ENCODE data around the gene BRAF. TPM values are rescaled to one million over a fixed set of nuclear protein-coding genes. Genes with fewer than 3 reads are reported as not detected.

Gene BRAF
- total and polyA plus RNA-seq, 2 of the 8 experiments (the other 6 are each of a cell fraction or from before 2014, with no cell fraction given), result 11.4 to 32.6 TPM

DNA sequence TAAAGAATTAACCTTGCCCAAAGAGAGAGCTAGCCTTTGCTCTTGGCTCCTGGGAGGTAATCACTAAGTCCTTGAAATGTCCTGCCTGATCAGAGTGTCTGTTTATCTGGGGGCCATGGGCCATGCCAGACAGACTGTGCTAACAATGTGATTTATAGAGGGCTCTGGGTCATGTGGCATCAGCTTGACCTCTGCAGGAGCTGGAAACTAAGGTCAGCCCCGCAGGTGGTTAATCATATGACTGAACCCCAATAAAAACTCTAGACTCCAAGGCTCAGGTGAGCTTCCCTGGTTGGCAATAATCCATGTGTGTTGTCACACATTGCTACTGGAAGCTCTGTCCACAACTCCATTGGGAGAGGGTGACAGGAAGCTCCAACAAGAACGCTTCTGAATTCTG lies 180.7 kb downstream of the BRAF start:
- Histone ChIP-seq H3K36me3 (ENCODE audit: control insufficient read depth in 2 of 4, insufficient read depth in 4 of 4, low read length in 3 of 4) (peaks cover 0 to 7% (median 1%) of the 10 kb centered on the region in 4 experiments; a peak in 3 of 8 replicates), H4K91ac (replicated peaks; ENCODE audit: insufficient read length, low read length) (no peak overlapping the region), H2AK5ac (ENCODE audit: low read depth, low read length) (no peak overlapping the region), H4K20me1 (replicated peaks in 1 of 2; ENCODE audit: control insufficient read depth in 1 of 2, insufficient read depth in 2 of 2, low read length in 2 of 2) (no peaks in the 10 kb centered on the region), H3K9ac (replicated peaks in 1 of 4; ENCODE audit: extremely low read depth in 1 of 4, low read depth in 3 of 4, low read length in 3 of 4) (no peak overlapping the region), H3K23me2 (ENCODE audit: low read depth, low read length) (no peaks in the 10 kb centered on the region), H3K79me2 (ENCODE audit: control insufficient read depth in 1 of 2, insufficient read depth in 2 of 2, low read length in 2 of 2) (no peaks in the 10 kb centered on the region), H2BK20ac (ENCODE audit: low read length) (no peak overlapping the region), H2AFZ (ENCODE audit: low read length) (no peak overlapping the region), H3K4ac (replicated peaks; ENCODE audit: insufficient read length, low read depth, low read length) (no peak overlapping the region), H3K56ac (replicated peaks; ENCODE audit: insufficient read length, low read depth, low read length) (no peak overlapping the region), H3K23ac (ENCODE audit: insufficient read length) (no peak overlapping the region), H3K4me2 (ENCODE audit: insufficient read depth in 1 of 2, low read depth in 2 of 2, low read length in 2 of 2) (no peak overlapping the region), H3K27ac (ENCODE audit: low read depth, low read length) (no peak overlapping the region), H2BK12ac (ENCODE audit: low read depth, low read length) (no peak overlapping the region), H2BK120ac (replicated peaks; ENCODE audit: low read depth, low read length) (no peak overlapping the region), H2BK15ac (ENCODE audit: low read length) (no peak overlapping the region), H3K79me1 (ENCODE audit: low read depth, low read length) (no peaks in the 10 kb centered on the region), H3K14ac (ENCODE audit: insufficient read length) (no peak overlapping the region), H3K9me3 (ENCODE audit: insufficient read depth in 2 of 2, low read depth in 1 of 2, low read length in 1 of 2) (no peaks in the 10 kb centered on the region), H3K4me1 (replicated peaks in 1 of 4; ENCODE audit: control insufficient read depth in 3 of 4, insufficient read depth in 4 of 4, low read length in 3 of 4) (no peaks in the 10 kb centered on the region), H4K5ac (ENCODE audit: insufficient read length, low read depth, low read length) (no peak overlapping the region), H4K8ac (ENCODE audit: extremely low read depth, insufficient read depth, low read length) (no peak overlapping the region), H3K27me3 (replicated peaks in 1 of 4; ENCODE audit: control insufficient read depth in 3 of 4, extremely low read depth in 1 of 4, insufficient read depth in 3 of 4, low read length in 3 of 4) (no peaks in the 10 kb centered on the region), H3K4me3 (ENCODE audit: extremely low read depth in 1 of 4, insufficient read depth in 2 of 4, low read depth in 3 of 4, low read length in 4 of 4) (no peak overlapping the region), H2BK5ac (ENCODE audit: low read depth, low read length) (no peak overlapping the region), H3K18ac (ENCODE audit: extremely low read depth, low read length) (no peak overlapping the region)
- CTCF ChIA-PET (ENCODE audit: partially characterized antibody), result interaction anchor here (0.5 to 1.6 kb wide), 5 partner anchors 18 to 1568 kb away, joined by 3 to 4 read pairs (median 3); no protein-coding TSS in a partner anchor
- POLR2A ChIA-PET (ENCODE audit: partially characterized antibody), result interaction anchor here (0.7 kb wide), 1 partner anchor 52 kb away, joined by 3 read pairs; no protein-coding TSS in a partner anchor
- DNase-seq (ENCODE audit: low read depth in 1 of 2, low spot score in 2 of 2) (no peak), FAIRE-seq (no peak)
- WGBS, 2 experiments (ENCODE audit: extremely low coverage in 1 of 2, insufficient coverage in 1 of 2, insufficient read length in 1 of 2, insufficient replicate concordance in 2 of 2, low coverage in 1 of 2, low lambda C conversion rate in 2 of 2, missing lambda C conversion rate in 1 of 2), result 90% methylated on average over 2 of the region's 2 CpGs; no CpG with 5 or more reads in 1 of the 2 experiments
- TF ChIP-seq GTF2F1 (IDR thresholded peaks at IDR 0.05; ENCODE audit: borderline replicate concordance, low read depth, low read length) (no peak), POLR2A (IDR thresholded peaks at IDR 0.05; ENCODE audit: control extremely low read depth in 1 of 2, low read depth in 2 of 2, low read length in 2 of 2) (no peak), ATF3 (IDR thresholded peaks at IDR 0.05; ENCODE audit: insufficient read depth, low read depth, low read length) (no peak), KDM4A (IDR thresholded peaks at IDR 0.05; ENCODE audit: low read depth, low read length, severe bottlenecking) (no peak), BRCA1 (IDR thresholded peaks at IDR 0.05; ENCODE audit: low read depth, low read length) (no peak), CBX8 (IDR thresholded peaks at IDR 0.05; ENCODE audit: borderline replicate concordance, low read depth, low read length) (no peak), EGR1 (IDR thresholded peaks at IDR 0.05; ENCODE audit: borderline replicate concordance, low read depth, low read length) (no peak), TAF1 (IDR thresholded peaks at IDR 0.05; ENCODE audit: low read depth, low read length) (no peak), CEBPB (IDR thresholded peaks at IDR 0.05; ENCODE audit: low read depth, low read length) (no peak), RAD21 (IDR thresholded peaks at IDR 0.05 in 1 of 2, conservative IDR thresholded peaks at IDR 0.05 in 1 of 2; ENCODE audit: low read depth in 2 of 2, low read length in 2 of 2) (no peak), SP1 (IDR thresholded peaks at IDR 0.05; ENCODE audit: low read depth, low read length) (no peak), ZNF274 (IDR thresholded peaks at IDR 0.05; ENCODE audit: borderline replicate concordance, extremely low read depth, low read length) (no peak), RXRA (IDR thresholded peaks at IDR 0.05; ENCODE audit: insufficient read depth, low read depth, low read length) (no peak)
- TF ChIP-seq, protein P1, sequence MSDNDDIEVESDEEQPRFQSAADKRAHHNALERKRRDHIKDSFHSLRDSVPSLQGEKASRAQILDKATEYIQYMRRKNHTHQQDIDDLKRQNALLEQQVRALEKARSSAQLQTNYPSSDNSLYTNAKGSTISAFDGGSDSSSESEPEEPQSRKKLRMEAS (IDR thresholded peaks at IDR 0.05), result no peak
